Caco-2 (cell line): Measurements from ENCODE around the gene TLE1. TPM values are rescaled to one million over a fixed set of nuclear protein-coding genes. Genes with fewer than 3 reads are reported as not detected.

Experiments used
- BruUV-seq: library from RNA; stranded (reverse); fragments of 400-500 nt; replicated peaks from 2 replicates; lab custom pipeline; 2021; lab: Mats Ljungman, UMichigan
- CTCF ChIA-PET: fragments of 300-600 bp; sonication (Branson Sonifier 250); formaldehyde crosslinking; loops from one replicate; lab custom pipeline; 2022; ENCODE audit warnings: antibody characterized with exemption; lab: Charles Lee
- POLR2A ChIA-PET: fragments of 300-600 bp; sonication (Branson Sonifier 250); formaldehyde crosslinking; loops from one replicate; lab custom pipeline; 2022; ENCODE audit warnings: antibody characterized with exemption; lab: Charles Lee
- DNase-seq, 2 experiments: peaks; one replicate each; pipeline versions ENCODE4 v3.0.0 to v3.0.0-alpha.2; 2020 to 2022
- H3K27me3 ChIP-seq: replicated peaks from 2 replicates; pipeline ENCODE4 v1.6.0; 2011; ENCODE audit warnings: low read length; ENCODE audit not compliant: control insufficient read depth, insufficient read depth
- H3K36me3 ChIP-seq: 2 replicates; pipeline ENCODE4 v1.5.1; 2011; ENCODE audit warnings: low read length; ENCODE audit not compliant: control insufficient read depth, insufficient read depth
- H3K4me1 ChIP-seq: fragments of 250-450 bp; sonication (Bioruptor Pico); 2 replicates; pipeline ENCODE4 v1.5.1; 2020; ENCODE audit warnings: mild to moderate bottlenecking
- H3K4me3 ChIP-seq: 2 replicates; pipeline ENCODE4 v1.5.1; 2011; ENCODE audit warnings: low read depth, mild to moderate bottlenecking, control low read depth, low read length
- H3K9me3 ChIP-seq: fragments of 250-450 bp; sonication (Bioruptor Pico); 2 replicates; pipeline ENCODE4 v1.5.1; 2020; ENCODE audit warnings: mild to moderate bottlenecking, moderate library complexity
- H3K27ac Mint-ChIP-seq: one replicate; pipeline ENCODE4 v1.8.0; 2022; ENCODE audit warnings: mixed read lengths; ENCODE audit not compliant: unreplicated experiment
- H3K27me3 Mint-ChIP-seq: one replicate; pipeline ENCODE4 v1.8.0; 2022; ENCODE audit warnings: mixed read lengths; ENCODE audit not compliant: insufficient read depth, unreplicated experiment
- H3K36me3 Mint-ChIP-seq: one replicate; pipeline ENCODE4 v1.8.0; 2022; ENCODE audit warnings: mild to moderate bottlenecking, mixed read lengths; ENCODE audit not compliant: insufficient read depth, unreplicated experiment
- H3K4me1 Mint-ChIP-seq: one replicate; pipeline ENCODE4 v1.8.0; 2022; ENCODE audit warnings: low read depth, mixed read lengths; ENCODE audit not compliant: unreplicated experiment
- H3K4me3 Mint-ChIP-seq: one replicate; pipeline ENCODE4 v1.8.0; 2022; ENCODE audit warnings: mild to moderate bottlenecking, moderate library complexity, mixed read lengths; ENCODE audit not compliant: unreplicated experiment
- H3K9me3 Mint-ChIP-seq: one replicate; pipeline ENCODE4 v1.8.0; 2022; ENCODE audit warnings: mixed read lengths; ENCODE audit not compliant: unreplicated experiment
- CTCF ChIP-seq, 2 experiments: fragments of 200-600 bp in 1 of 2; IDR thresholded peaks; 1 replicate in 1 of 2; 2 replicates in 1 of 2; pipeline versions ENCODE4 v1.5.1 to v1.8.0; 2011 to 2022; ENCODE audit warnings: antibody characterized with exemption in 1 of 2, control low read depth in 1 of 2, inconsistent platforms in 1 of 2, low read depth in 1 of 2, low read length in 1 of 2, mild to moderate bottlenecking in 1 of 2, moderate library complexity in 1 of 2; ENCODE audit not compliant: insufficient read depth in 1 of 2, severe bottlenecking in 1 of 2, unreplicated experiment in 1 of 2
- intact Hi-C: fragments of 100-400 bp; cut with micrococcal nuclease; formaldehyde crosslinking; loops from one replicate; pipeline ENCODE4 v1.10.0; 2022; ENCODE audit not compliant: unreplicated experiment
- total RNA-seq: library from RNA; stranded (reverse); gene quantifications from 2 replicates; pipeline ENCODE4 v1.2.3, GENCODE V29; 2022

TLE1 gene
- total RNA-seq, 1 experiment from 2014 or later: 18.3 TPM

- no peak for TF ChIP-seq CTCF (IDR thresholded peaks at IDR 0.05; ENCODE audit: insufficient read depth in 1 of 2, low read depth in 1 of 2, low read length in 1 of 2, severe bottlenecking in 1 of 2, unreplicated experiment in 1 of 2)
- Mint-ChIP-seq H3K36me3 (no peaks in the 10 kb centered on the region), H3K9me3 (no peaks in the 10 kb centered on the region), H3K27me3 (no peaks in the 10 kb centered on the region), H3K4me3 (no peak overlapping the region), H3K27ac (no peak overlapping the region), H3K4me1 (peaks cover 14% of the 10 kb centered on the region)
- Histone ChIP-seq H3K4me1 (no peaks in the 10 kb centered on the region), H3K27me3 (no peaks in the 10 kb centered on the region), H3K4me3 (no peak overlapping the region), H3K9me3 (no peaks in the 10 kb centered on the region), H3K36me3 (no peaks in the 10 kb centered on the region)
- POLR2A ChIA-PET: no interaction called here
- DNase-seq: no peak
- intact Hi-C loops: no loop called here
- CTCF ChIA-PET: no interaction called here
- no TSS peak for BruUV-seq
Measured at GRCh38 chr9:81560851-81561732, 128.3 kb downstream of the TLE1 start.

GRCh38 chr9:81559709-81560108 lies 129.6 kb downstream of the TLE1 start:
- H3K27me3 ChIP-seq: no peaks in the 10 kb centered on the region
- Mint-ChIP-seq H3K27me3 (no peaks in the 10 kb centered on the region), H3K9me3 (no peaks in the 10 kb centered on the region), H3K4me3 (no peak overlapping the region), H3K4me1 (peaks cover 14% of the 10 kb centered on the region), H3K36me3 (no peaks in the 10 kb centered on the region), H3K27ac (peak overlapping the region; percentile 70)
- no TSS peak for BruUV-seq
- H3K4me3 ChIP-seq: no peak overlapping the region
- DNase-seq: no peak
- no peaks in the 10 kb centered on the region for H3K9me3 ChIP-seq
- no peaks in the 10 kb centered on the region for H3K4me1 ChIP-seq
- no peak for TF ChIP-seq CTCF (IDR thresholded peaks at IDR 0.05; ENCODE audit: insufficient read depth in 1 of 2, low read depth in 1 of 2, low read length in 1 of 2, severe bottlenecking in 1 of 2, unreplicated experiment in 1 of 2)
- H3K36me3 ChIP-seq: no peaks in the 10 kb centered on the region
- intact Hi-C loops: no loop called here
- CTCF ChIA-PET: no interaction called here
- POLR2A ChIA-PET: no interaction called here

GRCh38 chr9:81559197-81559596 lies 130.2 kb downstream of the TLE1 start:
- Mint-ChIP-seq H3K9me3 (no peaks in the 10 kb centered on the region), H3K27me3 (no peaks in the 10 kb centered on the region), H3K4me1 (peaks cover 14% of the 10 kb centered on the region), H3K36me3 (no peaks in the 10 kb centered on the region), H3K27ac (no peak overlapping the region), H3K4me3 (no peak overlapping the region)
- no peak for DNase-seq
- H3K36me3 ChIP-seq: no peaks in the 10 kb centered on the region
- intact Hi-C loops: no loop called here
- TF ChIP-seq CTCF (IDR thresholded peaks at IDR 0.05; ENCODE audit: insufficient read depth in 1 of 2, low read depth in 1 of 2, low read length in 1 of 2, severe bottlenecking in 1 of 2, unreplicated experiment in 1 of 2): no peak
- BruUV-seq: no TSS peak
- no peaks in the 10 kb centered on the region for H3K9me3 ChIP-seq
- ChIA-PET POLR2A (no interaction called here), CTCF (no interaction called here)
- H3K4me3 ChIP-seq: no peak overlapping the region
- no peaks in the 10 kb centered on the region for H3K27me3 ChIP-seq
- no peaks in the 10 kb centered on the region for H3K4me1 ChIP-seq
